Hematopoietic multipotent progenitor cell treated with erythropoietin and hydrocortisone succinate and interleukin-3 and kit ligand, for 17 days (in vitro differentiated cells): ENCODE data around the gene MCRIP2.

Experiments used
- DNase-seq: peaks from one replicate; pipeline ENCODE4 v3.0.0-alpha.2; 2015; ENCODE audit warnings: low spot score

The MCRIP2 gene

DNA sequence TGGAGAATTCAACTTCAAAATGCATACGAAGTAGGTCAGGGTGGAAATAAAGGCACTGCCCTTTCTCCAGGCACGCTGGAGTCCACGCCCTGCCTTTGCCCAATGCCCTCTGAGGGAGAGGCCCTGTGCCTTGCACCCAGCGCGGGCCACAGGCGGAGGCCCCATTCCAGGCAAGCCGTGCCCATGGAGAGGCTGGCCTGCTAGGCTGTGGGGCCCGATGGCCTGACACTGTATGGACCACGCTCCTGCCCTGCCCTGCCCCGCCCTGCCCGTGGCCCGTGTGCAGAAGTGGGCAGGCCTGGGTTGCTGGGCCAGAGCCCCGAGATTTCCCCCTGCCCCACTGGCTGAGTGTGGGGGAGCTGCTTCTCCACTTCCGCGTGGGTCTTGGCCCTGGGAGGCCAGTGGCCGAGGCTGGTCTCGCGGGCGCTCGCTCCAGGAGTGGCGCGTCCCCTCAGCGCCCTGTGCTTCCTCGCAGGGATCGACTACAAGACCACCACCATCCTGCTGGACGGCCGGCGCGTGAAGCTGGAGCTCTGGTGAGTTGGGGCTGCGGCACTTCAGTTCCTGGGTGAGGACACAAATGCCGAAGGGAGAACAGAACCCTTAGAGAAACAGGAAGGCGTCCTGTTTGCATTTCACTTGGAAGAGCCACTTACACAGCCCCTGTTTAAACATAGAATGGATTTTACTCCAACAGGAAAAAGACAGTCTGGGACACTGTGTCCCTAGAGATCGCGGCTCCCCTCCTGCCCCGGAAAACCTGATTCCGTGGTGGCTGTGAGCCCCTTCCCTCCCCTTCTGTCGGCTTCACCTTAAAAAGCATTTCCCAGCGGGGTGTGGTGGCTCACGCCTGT is 24.7 kb upstream of the MCRIP2 start:
- no peak for DNase-seq

DNA sequence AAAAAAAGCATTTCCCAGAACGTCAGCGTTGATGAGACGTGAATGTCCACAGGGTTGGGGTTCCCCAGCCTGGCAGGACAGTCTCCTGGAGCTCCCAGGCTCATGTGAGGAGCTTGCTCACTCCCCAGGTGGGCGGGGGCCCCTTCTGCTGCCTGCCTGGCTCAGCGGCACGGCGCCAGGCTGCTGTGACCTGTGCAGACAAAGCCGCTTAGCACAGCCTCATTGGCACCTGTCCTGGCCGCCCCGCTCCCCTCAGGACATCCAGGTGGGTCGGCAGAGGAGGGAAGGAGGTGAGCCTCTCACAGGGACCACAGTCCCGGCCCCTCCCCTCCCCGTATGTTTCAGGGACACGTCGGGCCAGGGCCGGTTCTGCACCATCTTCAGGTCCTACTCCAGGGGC is 23.8 kb upstream of the MCRIP2 start:
- DNase-seq = no peak

DNA sequence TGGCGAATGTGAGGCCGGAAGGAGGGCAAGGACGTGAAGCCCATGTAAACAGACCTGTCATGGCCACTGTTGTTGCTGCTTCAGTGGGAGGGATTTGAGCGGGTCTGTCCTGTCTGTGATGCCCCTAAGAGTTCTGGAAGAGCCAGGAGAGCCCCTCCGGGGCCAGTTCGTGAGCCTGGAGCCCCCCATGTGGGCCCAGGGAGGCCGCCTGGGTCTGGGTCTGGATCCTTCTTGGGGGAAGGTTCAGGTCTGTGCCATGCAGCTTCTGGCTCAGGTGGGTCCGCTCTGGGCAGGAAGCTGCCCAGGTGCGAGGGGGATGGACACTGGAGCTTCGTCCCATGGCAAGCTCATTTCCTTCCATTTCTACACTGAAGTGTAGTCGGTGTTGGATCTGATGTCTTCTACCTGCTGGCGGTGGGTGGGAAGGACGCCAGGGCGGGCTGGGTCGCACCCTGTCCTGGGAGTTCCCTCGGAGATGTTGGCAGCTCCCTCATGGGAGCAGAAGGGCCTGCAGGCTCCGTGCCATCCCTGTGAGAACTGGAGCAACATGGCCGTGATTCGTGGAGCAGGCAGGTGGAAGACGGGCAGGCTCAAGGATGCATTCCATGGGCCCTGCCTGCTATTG is 22.0 kb upstream of the MCRIP2 start:
- no peak for DNase-seq

DNA sequence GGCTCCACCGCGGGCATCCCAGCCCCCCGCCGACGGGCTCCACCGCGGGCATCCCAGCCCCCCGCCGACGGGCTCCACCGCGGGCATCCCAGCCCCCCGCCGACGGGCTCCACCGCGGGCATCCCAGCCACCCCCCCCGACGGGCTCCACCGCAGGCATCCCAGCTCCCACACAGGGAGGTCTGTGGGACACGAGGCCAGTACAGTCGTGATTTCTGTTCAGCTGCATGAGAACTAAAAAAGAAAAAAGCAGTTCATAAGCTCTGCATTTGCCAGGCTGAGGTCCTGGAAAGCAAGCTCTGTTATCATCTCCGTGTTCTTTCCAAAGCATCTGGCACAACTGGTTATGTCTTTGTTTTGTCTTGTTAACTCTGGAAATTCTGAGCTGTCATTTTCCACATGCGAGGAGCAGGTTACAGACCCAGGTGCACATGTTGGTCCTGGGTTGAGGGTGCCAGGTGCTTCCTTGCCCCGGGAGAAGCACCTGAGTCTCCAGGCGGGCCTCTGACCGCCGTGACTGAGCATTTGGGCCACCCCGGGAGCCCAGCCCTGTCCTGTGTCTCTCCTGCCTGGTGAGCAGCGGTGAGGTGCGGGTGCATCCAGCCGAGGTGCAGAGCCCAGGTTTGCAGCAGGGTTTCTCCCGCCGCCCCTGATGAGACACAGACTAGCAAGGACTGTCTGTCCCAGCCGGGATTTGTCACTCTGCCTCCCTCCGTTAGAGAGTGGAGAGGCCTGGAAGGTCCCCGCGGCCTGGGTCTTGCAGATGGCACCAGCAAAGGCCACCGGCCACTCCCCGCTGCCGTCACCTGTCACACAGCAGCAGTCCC is 20.7 kb upstream of the MCRIP2 start:
- no peak for DNase-seq

DNA sequence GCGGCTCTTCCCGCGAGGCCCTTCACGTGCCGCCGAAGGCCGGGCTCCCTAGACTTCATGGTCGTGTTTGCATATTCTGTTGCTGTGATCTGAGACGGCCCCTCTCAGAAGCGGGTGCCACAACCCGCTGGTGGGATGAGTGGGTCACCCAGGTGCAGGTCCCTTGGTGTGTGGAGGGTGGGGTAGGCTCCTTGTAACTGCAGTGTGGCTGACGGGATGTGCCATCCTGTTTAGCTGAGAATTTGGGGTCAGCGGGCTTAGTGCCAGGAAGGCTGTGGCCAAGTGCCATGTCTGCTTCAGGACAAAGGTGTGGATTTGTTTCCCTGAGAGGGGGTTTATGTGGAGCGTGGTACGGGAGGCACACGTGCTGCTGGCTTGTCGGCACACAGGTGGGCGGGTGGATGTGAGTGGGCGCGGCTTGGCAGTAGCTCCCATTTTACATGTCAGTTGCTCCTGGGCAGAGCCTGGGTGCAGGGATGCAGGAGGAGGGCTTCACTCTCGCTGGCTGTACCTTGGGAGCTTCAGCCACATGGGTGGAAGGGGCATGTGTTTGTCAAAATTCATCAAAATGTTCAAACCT is 20.0 kb upstream of the MCRIP2 start:
- no peak for DNase-seq

DNA sequence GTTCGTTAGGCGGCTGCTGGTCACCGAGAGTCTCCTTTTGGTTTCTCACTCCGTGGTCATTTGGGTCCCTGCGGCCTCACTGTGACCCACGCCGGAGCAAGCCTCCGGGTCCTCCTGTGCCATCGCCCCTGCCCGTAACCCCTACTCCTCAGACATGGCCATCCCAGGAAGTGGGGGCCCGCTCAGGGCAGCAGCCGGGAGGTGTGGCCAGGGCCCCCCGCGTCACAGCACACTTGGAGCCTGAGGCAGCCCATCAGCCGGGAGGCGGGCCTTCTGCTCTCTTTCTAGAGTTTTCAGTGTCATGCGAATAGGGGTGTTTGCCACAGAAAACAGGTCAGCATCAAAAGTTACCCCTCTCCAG is 18.7 kb upstream of the MCRIP2 start:
- no peak for DNase-seq

DNA sequence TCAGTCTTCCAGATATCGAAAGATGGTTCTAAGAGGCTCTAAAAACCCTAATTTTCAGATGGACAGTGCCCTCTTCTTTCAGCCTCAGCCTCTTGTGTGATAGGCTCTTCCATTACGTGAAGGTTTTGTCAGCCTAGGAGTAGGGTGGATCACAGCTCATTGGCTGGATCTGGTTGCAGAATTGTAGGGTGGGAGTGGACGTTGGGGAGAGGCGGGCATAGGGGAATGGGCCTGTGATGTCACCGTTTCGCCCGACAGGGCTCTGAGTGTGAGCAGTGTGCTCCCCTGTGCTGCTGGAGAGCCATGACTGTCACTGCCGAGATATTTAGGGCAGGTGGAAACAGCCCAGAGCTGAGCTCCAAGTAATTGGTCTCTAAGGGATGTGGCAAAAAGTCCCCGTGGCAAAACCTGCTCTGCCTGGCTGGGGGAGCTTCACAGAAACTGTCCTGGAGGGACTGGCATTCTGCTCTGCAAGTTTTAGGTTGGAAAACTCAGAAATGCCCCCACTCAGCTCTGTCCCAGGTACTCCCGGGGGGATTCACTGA is 17.0 kb upstream of the MCRIP2 start:
- no peak for DNase-seq

DNA sequence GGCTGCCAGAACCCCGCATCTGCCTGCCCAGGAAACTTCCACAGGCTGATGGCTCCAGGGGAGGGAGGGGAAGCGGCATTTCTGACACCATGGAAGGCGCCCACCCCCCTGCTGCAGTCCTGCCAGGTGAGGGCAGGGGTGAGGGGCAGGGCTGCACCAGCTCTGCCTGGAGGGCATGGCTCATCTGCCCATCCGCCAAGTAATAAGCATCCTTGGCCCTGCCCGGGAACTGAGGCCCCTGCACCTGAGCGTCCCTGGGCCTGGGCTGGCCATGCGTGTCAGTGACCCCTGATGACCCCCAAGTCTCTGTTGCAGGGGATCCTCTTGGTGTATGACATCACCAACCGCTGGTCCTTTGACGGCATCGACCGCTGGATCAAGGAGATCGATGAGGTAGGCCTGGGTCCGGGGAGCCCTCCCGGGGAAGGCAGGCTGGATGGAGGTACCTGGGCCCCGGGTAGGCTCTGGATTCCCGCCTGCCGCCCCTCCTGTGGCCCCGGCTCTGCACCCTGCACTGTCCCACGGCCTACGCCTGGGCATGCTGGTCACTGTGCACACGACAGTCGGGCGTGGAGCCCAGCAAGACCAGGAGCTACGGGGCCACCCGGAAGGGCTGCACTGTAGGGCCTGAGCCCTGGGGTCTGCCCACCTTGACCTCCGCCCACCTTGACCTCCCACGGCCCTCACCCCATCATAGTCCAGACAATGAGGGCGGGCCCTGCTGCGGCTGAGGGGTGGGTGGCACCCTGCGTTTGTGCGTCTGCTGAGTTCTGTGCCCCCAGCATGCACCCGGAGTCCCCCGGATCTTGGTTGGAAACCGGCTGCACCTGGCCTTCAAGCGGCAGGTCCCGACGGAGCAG is 16.3 kb upstream of the MCRIP2 start:
- DNase-seq = no peak

DNA sequence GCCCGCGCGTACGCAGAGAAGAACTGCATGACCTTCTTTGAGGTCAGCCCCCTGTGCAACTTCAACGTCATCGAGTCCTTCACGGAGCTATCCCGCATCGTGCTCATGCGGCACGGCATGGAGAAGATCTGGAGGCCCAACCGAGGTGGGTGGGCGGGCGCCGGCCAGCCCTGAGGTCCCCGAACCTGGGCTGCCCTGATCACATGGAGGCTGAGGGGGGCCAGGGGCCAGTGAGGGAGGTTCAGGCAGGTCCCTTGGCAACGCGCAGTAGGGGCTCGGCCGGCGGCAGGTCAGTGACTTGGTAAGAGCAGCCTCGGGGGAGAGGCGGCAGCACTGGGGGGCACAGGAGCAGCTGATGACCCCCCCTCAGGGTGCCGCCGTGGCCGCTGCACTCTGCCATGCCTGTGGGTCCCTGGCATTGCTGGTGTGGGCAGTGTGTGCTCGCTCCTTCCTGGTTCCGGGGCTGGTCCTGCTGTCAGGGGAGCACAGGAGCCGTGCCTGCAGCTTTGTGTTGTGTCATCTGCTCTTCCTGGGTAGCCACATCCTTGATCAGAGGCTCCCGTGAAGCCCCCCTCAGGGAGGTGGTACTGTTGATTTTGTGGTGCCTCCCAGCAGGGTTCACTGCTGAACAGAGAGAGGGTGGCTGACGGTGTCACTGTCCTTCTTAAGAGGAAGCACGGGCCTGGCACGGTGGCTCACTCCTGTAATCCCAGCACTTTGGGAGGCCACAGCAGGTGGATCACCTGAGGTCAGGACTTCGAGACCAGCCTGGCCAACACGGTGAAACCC is 15.5 kb upstream of the MCRIP2 start:
- DNase-seq = no peak

DNA sequence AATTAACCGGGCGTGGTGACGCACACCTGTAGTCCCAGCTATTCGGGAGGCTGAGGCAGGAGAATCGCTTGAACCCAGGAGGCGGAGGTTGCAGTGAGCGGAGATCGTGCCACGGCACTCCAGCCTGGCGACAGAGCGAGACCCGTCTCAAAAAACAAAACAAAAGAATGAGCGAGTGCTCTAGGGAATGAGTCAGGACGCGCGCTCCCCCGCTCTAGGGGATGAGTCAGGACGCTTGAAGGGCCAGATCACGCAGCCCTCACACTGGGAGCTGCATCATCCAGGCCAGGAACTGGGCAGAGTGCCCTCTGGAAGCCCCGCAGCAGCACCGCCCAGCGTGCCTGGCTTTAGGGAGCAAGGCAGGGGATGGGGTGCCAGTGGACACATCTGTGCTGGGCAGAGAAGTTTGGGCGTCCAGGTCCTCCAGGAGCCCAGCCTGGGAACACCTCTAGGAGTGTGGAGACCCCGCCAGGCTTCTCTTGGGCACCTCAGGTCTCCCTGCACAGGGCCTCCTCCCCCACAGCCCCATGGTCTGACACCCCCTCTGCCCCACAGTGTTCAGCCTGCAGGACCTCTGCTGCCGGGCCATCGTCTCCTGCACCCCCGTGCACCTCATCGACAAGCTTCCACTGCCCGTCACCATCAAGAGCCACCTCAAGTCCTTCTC is 14.7 kb upstream of the MCRIP2 start:
- no peak for DNase-seq

DNA sequence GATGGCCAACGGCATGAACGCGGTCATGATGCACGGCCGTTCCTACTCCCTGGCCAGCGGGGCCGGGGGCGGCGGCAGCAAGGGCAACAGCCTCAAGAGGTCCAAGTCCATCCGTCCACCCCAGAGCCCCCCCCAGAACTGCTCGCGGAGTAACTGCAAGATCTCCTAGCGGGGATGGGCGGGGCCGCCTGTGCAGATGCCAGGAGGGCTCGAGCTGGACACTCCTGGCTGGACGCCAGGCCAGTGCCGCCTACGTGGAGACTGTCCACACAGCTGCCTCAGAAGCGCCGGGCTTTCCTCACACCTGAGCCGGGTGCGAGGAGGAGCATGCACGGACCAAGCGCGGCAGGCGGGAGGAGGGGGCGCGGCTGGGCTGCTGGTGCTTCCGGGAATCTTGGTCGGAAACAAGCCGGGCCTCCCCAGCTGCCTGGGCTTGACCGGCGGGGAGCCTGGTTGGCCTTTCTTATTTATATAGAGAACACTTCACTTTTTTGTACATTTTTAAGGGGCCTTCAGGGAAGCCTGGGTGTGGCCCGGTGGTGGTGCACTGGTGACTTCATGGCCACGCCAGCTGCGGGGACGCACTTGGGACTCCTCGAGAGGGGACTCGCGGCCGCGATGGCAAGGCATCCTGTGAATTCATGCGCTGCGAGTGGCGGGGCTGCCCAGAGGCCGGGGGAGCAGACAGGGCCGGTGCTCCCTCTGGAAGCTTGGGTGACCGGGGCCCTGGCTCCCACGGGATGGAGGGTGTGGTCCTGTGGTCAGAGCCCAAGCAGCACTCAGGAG is 14.0 kb upstream of the MCRIP2 start:
- DNase-seq = no peak

DNA sequence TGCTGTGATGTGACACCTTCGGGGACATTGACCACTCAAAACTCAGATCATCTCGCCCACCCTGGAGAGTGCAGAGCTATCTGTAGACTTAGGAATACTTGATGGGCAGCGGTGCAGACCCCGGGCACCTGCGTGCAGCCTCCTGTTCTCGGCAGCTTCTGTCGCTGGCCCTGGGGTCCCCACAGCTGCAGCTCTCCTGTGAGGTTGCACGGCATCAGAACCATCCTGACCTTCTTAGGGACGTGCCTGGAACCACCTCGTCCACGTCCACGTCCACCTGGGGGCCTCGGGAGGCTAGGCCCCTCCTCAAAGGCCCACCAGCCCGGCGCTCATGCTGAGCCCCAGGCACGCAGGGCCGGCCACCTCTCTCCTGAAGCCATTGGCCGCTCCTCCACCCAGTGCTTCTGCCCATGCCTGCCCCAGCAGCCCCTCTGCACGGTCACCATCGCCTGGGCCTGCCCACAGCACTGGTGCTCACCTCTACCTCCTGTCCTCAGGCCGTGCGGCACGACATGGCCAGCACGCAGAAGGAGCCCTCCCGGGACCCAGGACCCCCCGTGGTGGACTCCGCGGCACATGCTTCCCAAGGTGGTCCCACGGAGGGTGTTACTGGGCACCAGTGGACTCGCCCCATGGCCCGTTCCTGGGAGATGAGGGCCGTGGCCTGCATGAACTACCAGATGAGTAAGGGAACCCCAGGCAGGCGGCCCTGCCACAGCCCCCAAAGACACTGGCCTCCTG is 13.1 kb upstream of the MCRIP2 start:
- no peak for DNase-seq

DNA sequence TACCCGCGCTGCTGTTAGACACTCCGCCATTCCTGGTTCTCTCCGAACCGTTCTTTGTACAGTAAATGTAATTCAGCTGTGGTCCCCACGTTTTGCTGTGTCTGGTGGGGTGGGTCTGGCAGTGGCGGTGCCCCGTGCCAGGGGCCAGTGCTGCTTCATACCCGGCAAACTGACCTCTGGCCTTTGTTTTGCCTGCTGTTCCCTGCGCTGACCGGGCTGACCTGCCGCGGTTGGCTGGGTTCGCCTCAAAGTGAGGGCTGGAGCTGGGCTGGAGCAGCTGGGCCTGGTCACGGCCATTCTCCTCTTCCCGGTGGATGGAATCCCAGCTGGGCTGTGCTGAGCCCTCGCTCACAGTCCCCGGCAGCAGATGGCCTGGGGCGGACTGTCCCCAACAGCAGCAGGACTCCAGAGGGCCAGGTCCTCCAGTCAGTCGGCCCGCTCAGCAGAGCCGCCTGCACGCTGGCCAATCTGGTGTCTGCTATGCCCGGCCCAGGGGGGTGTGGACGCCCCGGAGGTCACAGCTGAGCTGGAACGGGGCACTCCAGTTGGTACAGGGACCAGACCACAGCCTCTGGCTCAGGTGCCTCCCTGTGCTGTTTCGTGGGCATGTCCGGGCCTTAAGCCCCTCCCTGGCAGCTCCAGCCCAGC is 12.3 kb upstream of the MCRIP2 start:
- DNase-seq = no peak

DNA sequence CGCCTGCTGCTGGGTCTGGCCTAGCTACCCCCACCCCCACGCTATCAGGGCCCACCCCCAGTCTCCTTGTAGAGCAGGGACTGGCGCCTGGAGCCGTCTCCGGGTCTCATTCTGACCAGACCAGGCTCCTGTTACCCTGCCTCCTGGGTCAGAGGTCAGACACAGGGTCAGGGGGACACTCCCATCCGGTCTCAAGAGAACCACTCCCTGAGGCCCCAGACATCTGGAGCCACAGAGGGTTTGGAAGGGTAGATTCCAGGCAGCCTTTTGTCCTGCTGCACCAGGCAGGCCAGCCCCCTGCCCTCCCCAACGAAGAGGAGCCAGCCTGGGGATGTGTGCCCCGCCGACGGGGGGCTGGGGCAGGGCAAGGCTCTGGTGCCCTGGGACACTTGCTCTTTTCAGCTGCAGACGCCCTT is 11.8 kb upstream of the MCRIP2 start:
- DNase-seq = no peak

DNA sequence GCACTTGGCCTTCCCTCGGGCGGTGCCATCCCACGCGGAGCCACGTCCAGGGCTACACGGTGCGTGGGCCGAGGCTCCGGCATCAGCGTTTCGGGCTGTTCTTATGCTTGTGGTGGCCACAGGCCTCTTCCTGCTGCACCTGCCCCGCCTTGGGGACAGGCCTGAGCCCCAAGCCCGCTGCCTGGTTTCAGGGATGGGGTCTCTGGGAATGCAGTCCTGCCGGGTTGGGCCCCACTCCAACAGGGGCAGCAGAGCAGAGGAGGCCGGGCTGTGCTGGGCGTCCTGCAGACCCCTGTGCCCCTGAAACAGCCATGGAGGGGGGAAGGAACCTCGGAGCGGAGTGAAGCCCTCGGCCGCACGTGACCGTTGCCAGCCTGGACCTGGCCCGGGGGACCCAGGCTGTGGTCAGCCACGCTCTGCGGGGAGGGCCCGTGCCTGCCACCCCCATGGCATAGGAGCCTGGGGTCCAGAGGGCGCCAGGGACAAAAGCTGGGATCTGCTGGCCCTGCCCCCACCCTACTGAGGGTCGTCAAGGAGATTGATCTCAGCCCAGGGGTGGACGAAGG is 11.3 kb upstream of the MCRIP2 start:
- no peak for DNase-seq

DNA sequence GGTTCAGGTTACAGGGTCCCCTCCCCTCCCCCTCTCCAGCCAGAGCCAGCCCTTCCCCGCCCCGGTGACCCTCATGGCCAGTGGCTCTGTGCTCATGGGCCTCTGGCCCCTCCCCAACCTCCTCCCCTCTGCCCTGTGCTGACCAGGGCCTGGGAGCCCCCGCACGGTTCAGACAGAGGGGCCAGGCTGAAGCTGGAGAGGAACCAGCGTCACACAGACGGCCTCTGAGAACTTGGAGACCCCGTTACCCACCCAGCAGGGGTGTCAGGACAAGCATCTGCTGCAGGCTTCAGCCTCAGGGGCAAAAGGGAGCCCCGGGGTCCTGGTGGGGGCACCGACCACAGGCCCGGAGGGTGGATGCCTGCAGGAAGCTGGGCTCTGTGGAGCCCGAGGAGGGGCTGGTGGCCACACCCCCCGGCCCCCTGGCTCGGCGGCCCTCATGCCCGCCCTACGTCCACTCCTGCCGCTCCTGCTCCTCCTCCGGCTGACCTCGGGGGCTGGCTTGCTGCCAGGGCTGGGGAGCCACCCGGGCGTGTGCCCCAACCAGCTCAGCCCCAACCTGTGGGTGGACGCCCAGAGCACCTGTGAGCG is 10.7 kb upstream of the MCRIP2 start, which contains the start of gene WFIKKN1:
Gene WFIKKN1 (plus strand): TSS at position 171 of the 591 bp plus-strand sequence. CDS start 269 bp downstream, at position 440.
- no peak for DNase-seq

DNA sequence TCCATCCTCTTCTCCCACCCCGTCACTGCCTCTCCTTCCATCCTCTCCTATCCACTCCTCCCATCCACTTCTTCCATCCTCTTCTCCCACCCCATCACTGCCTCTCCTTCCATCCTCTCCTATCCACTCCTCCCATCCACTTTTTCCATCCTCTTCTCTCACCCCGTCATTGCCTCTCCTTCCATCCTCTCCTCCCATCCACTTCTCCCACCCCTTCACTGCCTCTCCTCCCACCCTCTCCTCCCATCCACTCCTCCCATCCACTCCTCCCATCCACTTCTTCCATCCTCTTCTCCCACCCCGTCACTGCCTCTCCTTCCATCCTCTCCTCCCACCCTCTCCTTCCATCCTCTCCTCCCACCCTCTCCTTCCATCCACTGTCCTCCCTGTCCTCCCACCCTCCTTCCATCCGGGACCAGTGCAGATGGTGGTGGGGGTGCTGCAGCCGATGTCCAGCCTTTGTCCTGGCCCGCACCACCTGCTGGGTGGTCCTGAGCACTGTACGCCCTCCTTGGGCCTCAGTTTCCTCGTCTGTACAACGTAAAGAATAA is 9.7 kb upstream of the MCRIP2 start:
- no peak for DNase-seq
